22Rv1 (cell line): ENCODE results near the gene TBCK.

Source experiments
- ZFX ChIP-seq: fragments of 450-650 bp; IDR thresholded peaks from 2 replicates; pipeline ENCODE4 v1.6.1; 2017; ENCODE audit warnings: antibody characterized with exemption, borderline replicate concordance
- TF ChIP-seq, protein P1 (sequence below): fragments of 450-650 bp; IDR thresholded peaks from 2 replicates; pipeline ENCODE4 v1.5.1; 2017; ENCODE audit warnings: mild to moderate bottlenecking

DNA sequence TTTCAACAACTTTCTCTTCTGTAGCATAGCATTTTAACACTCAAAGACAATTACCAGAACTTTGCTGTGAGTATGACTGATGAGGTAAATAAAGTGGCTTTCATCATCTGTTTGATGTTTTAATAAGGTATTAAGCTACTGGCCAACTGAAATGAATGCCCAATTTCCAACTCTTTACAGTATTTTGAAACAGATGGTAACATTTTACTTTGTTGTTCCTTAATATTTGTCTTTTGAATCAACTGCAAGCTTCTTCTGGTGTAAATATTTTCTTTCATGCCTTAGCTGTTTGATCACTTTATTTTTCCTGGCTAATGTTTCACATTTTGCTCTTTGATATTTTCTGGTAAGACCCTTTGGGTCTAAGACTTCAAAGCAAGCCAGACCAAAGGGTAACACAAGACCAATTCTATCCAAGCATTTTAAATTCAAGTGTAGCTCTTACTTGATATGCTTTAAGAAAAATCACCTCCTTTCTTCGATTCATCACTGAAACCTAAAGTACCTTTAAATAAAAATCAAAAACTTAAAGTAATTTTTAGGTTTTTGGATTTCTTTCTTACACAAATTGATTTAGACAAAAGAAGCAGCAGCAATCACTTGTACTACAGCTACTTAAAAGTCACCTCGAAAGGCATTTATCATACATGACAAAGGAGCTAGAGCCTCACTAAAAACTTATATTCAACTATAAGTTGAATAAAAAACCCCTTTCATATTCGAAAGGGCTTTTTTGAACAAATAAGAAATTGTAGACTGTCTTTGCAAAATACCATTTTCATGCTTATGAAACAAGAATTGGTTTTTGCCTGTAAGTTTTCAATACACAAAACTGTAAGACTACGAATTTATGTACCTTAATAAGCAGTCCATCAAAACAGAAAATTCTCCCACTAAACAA, 57.6 kb downstream of the TBCK start:
- no peak for TF ChIP-seq ZFX
- TF ChIP-seq, protein P1, sequence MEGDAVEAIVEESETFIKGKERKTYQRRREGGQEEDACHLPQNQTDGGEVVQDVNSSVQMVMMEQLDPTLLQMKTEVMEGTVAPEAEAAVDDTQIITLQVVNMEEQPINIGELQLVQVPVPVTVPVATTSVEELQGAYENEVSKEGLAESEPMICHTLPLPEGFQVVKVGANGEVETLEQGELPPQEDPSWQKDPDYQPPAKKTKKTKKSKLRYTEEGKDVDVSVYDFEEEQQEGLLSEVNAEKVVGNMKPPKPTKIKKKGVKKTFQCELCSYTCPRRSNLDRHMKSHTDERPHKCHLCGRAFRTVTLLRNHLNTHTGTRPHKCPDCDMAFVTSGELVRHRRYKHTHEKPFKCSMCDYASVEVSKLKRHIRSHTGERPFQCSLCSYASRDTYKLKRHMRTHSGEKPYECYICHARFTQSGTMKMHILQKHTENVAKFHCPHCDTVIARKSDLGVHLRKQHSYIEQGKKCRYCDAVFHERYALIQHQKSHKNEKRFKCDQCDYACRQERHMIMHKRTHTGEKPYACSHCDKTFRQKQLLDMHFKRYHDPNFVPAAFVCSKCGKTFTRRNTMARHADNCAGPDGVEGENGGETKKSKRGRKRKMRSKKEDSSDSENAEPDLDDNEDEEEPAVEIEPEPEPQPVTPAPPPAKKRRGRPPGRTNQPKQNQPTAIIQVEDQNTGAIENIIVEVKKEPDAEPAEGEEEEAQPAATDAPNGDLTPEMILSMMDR: no peak
